Subcutaneous adipose tissue (tissue), 4 donors: ENCODE data around the gene CRTAC1. TPM values are rescaled to one million over a fixed set of nuclear protein-coding genes. Genes with fewer than 3 reads are reported as not detected.

ENCODE experiments used
- total RNA-seq, 4 donors: library from RNA; depleted of rRNA; stranded (reverse); fragments of >200 nt; gene quantifications; one replicate each; pipeline ENCODE4 v1.1.0, GENCODE V29; 2016
- TF ChIP-seq, protein P1 (sequence below): fragments of 450-650 bp; IDR thresholded peaks from one replicate; pipeline ENCODE4 v1.5.1; 2016; ENCODE audit warnings: low read depth, mild to moderate bottlenecking, control low read depth, antibody characterized with exemption, moderate library complexity

The CRTAC1 gene, protein sequence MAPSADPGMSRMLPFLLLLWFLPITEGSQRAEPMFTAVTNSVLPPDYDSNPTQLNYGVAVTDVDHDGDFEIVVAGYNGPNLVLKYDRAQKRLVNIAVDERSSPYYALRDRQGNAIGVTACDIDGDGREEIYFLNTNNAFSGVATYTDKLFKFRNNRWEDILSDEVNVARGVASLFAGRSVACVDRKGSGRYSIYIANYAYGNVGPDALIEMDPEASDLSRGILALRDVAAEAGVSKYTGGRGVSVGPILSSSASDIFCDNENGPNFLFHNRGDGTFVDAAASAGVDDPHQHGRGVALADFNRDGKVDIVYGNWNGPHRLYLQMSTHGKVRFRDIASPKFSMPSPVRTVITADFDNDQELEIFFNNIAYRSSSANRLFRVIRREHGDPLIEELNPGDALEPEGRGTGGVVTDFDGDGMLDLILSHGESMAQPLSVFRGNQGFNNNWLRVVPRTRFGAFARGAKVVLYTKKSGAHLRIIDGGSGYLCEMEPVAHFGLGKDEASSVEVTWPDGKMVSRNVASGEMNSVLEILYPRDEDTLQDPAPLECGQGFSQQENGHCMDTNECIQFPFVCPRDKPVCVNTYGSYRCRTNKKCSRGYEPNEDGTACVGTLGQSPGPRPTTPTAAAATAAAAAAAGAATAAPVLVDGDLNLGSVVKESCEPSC
- total RNA-seq: 1 to 10 TPM in 1 of 4 donors, under 1 TPM in 3; 0.51 to 1.5 (median 0.72) TPM

GRCh38 chr10:98030093-98030821 is at the start of gene CRTAC1:
CRTAC1 (minus strand) TSS chr10:98030621; CDS start chr10:98030472, 149 bp downstream.
- TF ChIP-seq, protein P1, sequence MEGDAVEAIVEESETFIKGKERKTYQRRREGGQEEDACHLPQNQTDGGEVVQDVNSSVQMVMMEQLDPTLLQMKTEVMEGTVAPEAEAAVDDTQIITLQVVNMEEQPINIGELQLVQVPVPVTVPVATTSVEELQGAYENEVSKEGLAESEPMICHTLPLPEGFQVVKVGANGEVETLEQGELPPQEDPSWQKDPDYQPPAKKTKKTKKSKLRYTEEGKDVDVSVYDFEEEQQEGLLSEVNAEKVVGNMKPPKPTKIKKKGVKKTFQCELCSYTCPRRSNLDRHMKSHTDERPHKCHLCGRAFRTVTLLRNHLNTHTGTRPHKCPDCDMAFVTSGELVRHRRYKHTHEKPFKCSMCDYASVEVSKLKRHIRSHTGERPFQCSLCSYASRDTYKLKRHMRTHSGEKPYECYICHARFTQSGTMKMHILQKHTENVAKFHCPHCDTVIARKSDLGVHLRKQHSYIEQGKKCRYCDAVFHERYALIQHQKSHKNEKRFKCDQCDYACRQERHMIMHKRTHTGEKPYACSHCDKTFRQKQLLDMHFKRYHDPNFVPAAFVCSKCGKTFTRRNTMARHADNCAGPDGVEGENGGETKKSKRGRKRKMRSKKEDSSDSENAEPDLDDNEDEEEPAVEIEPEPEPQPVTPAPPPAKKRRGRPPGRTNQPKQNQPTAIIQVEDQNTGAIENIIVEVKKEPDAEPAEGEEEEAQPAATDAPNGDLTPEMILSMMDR: no peak

- TF ChIP-seq, protein P1: no peak
These were observed 48.4 kb upstream of the CRTAC1 start for GRCh38 chr10:98078774-98079173.

DNA sequence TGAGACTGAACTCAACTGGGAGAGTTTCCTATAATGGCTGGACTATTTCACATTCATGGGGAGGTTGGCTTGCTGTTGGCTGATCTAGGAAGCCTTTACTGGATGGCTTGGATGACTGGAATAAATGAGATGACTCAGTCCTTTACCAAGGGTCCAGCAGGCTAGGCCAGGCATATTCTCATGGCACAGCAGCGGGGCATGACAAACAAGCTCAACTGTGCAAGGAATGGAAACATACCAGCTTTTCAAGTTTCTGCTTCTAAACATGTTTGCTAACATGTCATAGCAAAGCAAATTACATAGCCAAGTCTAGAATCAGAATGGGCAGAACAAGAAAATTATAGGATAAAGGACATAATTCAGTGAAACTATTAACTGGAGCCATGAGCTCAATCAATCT is 46.8 kb upstream of the CRTAC1 start:
- TF ChIP-seq, protein P1: no peak

- TF ChIP-seq, protein P1: no peak
These were observed 45.7 kb upstream of the CRTAC1 start for GRCh38 chr10:98076086-98076485.

GRCh38 chr10:98074315-98074911 is 44.0 kb upstream of the CRTAC1 start:
- TF ChIP-seq, protein P1: no peak

DNA sequence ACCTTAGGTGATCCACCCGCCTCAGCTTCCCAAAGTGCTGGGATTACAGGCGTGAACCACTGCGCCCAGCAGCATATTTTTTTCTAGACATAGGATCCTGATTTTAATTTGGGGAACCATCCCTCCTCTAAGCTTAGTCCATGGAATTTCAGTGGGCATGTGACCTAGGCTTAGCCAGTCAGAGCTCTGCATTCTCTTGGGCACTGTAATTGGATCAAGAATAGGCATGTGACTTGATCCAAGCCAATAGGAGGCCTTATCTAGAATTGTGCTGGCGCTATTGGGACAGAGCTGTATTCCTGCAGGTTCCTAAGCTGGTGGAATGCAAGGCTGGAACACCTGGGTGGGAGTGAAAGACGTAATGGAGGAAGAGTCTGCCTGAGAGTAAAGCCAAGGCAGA is 36.7 kb upstream of the CRTAC1 start:
- TF ChIP-seq, protein P1: no peak

DNA sequence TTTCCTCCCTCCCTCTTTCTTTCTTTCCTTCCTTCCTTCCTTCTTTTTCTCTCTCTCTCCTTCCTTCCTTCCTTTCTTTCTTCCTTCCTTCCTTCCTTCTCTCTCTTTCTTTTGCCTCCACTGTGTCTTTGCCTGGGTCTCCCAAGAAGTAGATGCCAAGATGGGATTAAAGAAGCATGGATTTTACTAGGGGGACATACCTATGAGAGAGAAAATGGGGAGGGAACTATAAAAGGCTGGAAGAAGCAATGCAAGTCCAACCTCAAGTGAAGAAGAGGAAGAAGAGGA is 33.3 kb upstream of the CRTAC1 start:
- TF ChIP-seq, protein P1: no peak
